CD4-positive, CD25-positive, alpha-beta regulatory T cell (primary cell): ENCODE results near the gene SHF. TPM values are rescaled to one million over a fixed set of nuclear protein-coding genes. Genes with fewer than 3 reads are reported as not detected.
"Not testable (repeated sequence)": the region's sequence is repeated elsewhere in the genome, so short reads cannot be mapped to it uniquely, and the experiment has no call there.

Source experiments
- ATAC-seq, 2 donors: fragments of 150-1000 bp; cut with Tn5 transposase; one replicate each; pipeline ENCODE4 v1.10.0; 2021; ENCODE audit warnings: low read depth in 2 of 2, moderate number of reproducible peaks in 2 of 2, moderate library complexity in 1 of 2
- DNase-seq, 3 donors: peaks; one replicate each; pipeline versions ENCODE4 v3.0.0 to v3.0.0-alpha.2; 2012 to 2022; ENCODE audit warnings: mixed read lengths in 1 of 3
- H3K27ac ChIP-seq: one replicate; pipeline ENCODE4 v1.7.0; 2013; ENCODE audit warnings: mild to moderate bottlenecking, low read length; ENCODE audit not compliant: insufficient read depth, poor library complexity, severe bottlenecking
- H3K27me3 ChIP-seq: one replicate; pipeline ENCODE4 v1.7.0; 2013; ENCODE audit warnings: low read length; ENCODE audit not compliant: control insufficient read depth, insufficient read depth
- H3K36me3 ChIP-seq: one replicate; pipeline ENCODE4 v1.7.0; 2013; ENCODE audit warnings: mild to moderate bottlenecking, low read length, moderate library complexity; ENCODE audit not compliant: control insufficient read depth, insufficient read depth
- H3K4me1 ChIP-seq: 2 replicates; pipeline ENCODE4 v1.7.0; 2013; ENCODE audit warnings: mild to moderate bottlenecking, low read length; ENCODE audit not compliant: insufficient read depth, control insufficient read depth, poor library complexity, severe bottlenecking
- H3K4me3 ChIP-seq: one replicate; pipeline ENCODE4 v1.7.0; 2013; ENCODE audit warnings: low read depth, mild to moderate bottlenecking, low read length, moderate library complexity
- H3K9me3 ChIP-seq, 2 experiments: 1 replicate in 1 of 2; 2 replicates in 1 of 2; pipeline ENCODE4 v1.7.0; 2013; ENCODE audit warnings: low read length in 2 of 2, mild to moderate bottlenecking in 1 of 2, moderate library complexity in 1 of 2; ENCODE audit not compliant: control insufficient read depth in 2 of 2
- H3K27ac Mint-ChIP-seq, 3 donors: one replicate each; pipeline ENCODE4 v1.8.0; 2020 to 2022; ENCODE audit warnings: mild to moderate bottlenecking in 3 of 3, mixed read lengths in 3 of 3, moderate library complexity in 2 of 3
- H3K27me3 Mint-ChIP-seq: one replicate; pipeline ENCODE4 v1.8.0; 2022; ENCODE audit warnings: mild to moderate bottlenecking, mixed read lengths
- H3K36me3 Mint-ChIP-seq: one replicate; pipeline ENCODE4 v1.8.0; 2020; ENCODE audit warnings: mixed read lengths
- H3K4me1 Mint-ChIP-seq, 4 donors: one replicate each; pipeline ENCODE4 v1.8.0; 2020 to 2022; ENCODE audit warnings: mixed read lengths in 4 of 4, mild to moderate bottlenecking in 1 of 4
- H3K4me3 Mint-ChIP-seq, 4 donors: one replicate each; pipeline ENCODE4 v1.8.0; 2020 to 2022; ENCODE audit warnings: mild to moderate bottlenecking in 4 of 4, mixed read lengths in 4 of 4, moderate library complexity in 3 of 4
- H3K9me3 Mint-ChIP-seq, 7 donors: one replicate each; pipeline ENCODE4 v1.8.0; 2020 to 2022; ENCODE audit warnings: mixed read lengths in 7 of 7, mild to moderate bottlenecking in 3 of 7, moderate library complexity in 2 of 7
- polyA plus RNA-seq, 4 donors: library from polyadenylated mRNA; unstranded; fragments of 300-500 nt; fragmentation: Illumina TruSeq; gene quantifications; one replicate each; pipeline ENCODE4 v1.2.3, GENCODE V29; 2021
- total RNA-seq: library from RNA; stranded (reverse); gene quantifications from one replicate; pipeline ENCODE4 v1.2.3, GENCODE V29; 2022

The SHF gene, protein sequence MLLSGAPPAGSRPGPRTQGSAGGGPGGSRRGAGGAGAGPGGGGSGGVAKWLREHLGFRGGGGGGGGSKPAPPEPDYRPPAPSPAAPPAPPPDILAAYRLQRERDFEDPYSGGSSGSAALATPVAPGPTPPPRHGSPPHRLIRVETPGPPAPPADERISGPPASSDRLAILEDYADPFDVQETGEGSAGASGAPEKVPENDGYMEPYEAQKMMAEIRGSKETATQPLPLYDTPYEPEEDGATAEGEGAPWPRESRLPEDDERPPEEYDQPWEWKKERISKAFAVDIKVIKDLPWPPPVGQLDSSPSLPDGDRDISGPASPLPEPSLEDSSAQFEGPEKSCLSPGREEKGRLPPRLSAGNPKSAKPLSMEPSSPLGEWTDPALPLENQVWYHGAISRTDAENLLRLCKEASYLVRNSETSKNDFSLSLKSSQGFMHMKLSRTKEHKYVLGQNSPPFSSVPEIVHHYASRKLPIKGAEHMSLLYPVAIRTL
- 3.3 TPM for total RNA-seq
- polyA plus RNA-seq: 1 to 10 TPM in 2 of 4 donors, under 1 TPM in 2; 0.87 to 2.2 (median 1.3) TPM

DNA sequence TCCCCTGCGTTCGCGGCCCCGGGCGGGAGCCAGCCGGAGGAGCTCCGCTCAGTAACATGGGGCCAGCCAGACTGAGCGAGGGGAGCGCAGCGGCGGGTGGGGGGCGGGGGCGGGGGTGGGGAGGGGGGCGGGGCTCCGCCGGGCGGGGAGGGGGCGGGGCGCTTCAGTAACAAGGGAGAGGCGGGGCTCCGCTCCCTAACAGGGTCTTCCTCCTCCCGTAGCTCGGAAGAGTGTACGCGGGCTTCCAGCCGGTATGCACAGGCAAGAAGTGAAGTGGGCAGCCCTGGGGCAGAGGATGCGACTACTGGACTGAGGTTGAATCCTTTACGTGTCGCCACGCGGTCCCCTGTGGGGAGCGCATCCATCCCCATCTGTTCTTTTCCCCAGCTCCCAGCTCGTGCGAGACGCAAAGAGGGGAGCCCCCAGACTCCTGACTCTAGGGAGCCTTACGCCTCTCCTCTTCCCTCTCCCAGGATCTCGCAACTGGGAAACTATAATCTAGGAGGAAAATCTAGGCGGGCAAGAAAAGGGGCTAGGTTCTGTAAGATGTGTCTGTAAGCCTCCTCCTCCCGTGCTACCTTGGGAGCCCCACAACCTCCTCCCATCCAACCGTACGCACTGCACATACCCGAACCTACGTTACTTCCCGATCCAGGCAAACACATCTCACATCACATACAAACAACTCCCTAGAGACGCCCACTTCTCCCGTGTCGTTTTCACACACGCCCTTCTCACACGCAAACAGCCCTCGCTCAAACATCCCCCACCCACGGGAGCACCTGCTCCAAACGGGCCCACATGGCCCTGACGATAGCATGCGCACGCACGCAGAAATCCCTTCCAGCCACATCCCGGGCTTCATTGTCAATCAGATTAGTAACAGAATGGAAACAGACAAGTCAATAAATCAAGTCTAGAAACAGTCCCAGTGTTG, at the start of gene SHF:
SHF (minus strand) TSS at position 73 of the 937 bp plus-strand sequence; CDS start at position 58, 15 bp downstream.
- H3K27me3 ChIP-seq: peaks cover 4% of the 10 kb centered on the region
- H3K4me3 ChIP-seq: peak within 1 kb of the TSS; percentile 74
- H3K36me3 ChIP-seq: no peaks in the 10 kb centered on the region
- H3K27me3 Mint-ChIP-seq: peaks cover 39% of the 10 kb centered on the region
- peaks cover 0 to 1% (median 0%) of the 10 kb centered on the region in 7 donors for H3K9me3 Mint-ChIP-seq
- no peaks in the 10 kb centered on the region for H3K9me3 ChIP-seq
- ATAC-seq (peak; percentile 59 to 62), DNase-seq (peak; percentile 44 to 56 (median 46))
- H3K4me1 ChIP-seq: peaks cover 13% of the 10 kb centered on the region
- H3K4me3 Mint-ChIP-seq: peak within 1 kb of the TSS; percentile 85 to 92 (median 92)
- H3K27ac ChIP-seq: peak within 1 kb of the TSS; percentile 68
- H3K4me1 Mint-ChIP-seq: peaks cover 0 to 18% (median 9%) of the 10 kb centered on the region in 4 donors
- no peaks in the 10 kb centered on the region for H3K36me3 Mint-ChIP-seq
- peak within 1 kb of the TSS; percentile 53 to 90 (median 64) for H3K27ac Mint-ChIP-seq

DNA sequence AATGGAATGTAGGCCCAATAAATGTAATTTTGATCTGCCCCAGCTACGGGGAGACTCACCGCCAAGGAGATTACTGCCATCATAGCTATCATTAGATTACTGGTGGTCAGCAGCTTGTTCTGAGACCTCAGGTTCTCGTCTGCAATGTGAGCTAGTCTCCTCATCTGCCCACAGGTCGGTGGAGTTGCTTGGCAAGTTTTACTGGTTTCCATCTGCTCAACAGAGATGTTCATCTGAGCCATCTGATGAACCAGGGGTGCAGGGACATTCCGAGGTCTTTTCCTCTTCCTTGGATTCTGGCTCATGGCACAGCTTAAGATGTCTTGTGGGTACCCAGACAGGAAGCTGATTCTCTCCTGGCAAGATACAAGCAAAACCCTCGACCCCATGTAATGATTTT, 49.0 kb upstream of the SHF start:
- H3K27ac Mint-ChIP-seq, H3K27ac ChIP-seq, H3K4me3 ChIP-seq, DNase-seq, H3K27me3 Mint-ChIP-seq, H3K27me3 ChIP-seq, ATAC-seq, H3K4me1 ChIP-seq, H3K4me3 Mint-ChIP-seq, H3K36me3 Mint-ChIP-seq, H3K36me3 ChIP-seq, H3K4me1 Mint-ChIP-seq: not testable (repeated sequence)
- H3K9me3 Mint-ChIP-seq: peaks cover 0 to 80% (median 18%) of the 10 kb centered on the region in 7 donors
- peaks cover 45 to 64% of the 10 kb centered on the region in 2 experiments for H3K9me3 ChIP-seq

DNA sequence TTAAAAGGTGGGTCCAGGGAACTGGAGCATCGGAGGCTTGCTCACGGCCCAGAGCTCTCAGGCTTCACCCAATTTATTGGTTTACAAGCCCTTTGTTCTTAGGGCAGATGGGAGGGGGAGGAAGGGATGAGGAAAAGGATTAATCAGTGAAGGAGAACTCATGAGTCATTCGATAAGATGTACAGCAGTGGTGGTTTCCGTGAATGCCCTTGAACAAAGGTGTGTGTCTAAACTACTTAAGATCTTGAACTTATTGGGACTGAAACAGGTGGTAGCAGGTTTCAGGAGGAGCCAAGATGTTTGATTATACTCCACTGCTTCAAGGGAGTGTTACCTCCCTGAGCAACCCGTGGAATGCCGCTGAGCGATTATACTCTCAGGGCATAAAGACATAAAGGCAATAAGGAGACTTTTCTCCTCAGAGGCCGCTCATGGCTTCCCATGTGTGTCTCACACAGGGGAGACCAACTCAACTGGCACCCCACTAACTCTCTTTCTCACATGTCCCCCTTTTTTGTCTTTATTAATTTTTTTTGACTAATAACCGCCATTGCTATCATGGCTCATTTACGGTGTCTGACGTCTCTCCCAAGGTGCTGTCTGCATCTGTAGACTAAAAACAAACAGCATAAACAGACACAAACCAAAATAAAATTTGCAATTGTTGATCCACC, 46.9 kb upstream of the SHF start:
- H3K27me3 Mint-ChIP-seq: no peaks in the 10 kb centered on the region
- no peak for ATAC-seq
- H3K9me3 Mint-ChIP-seq: peaks cover 0 to 61% (median 20%) of the 10 kb centered on the region in 7 donors

DNA sequence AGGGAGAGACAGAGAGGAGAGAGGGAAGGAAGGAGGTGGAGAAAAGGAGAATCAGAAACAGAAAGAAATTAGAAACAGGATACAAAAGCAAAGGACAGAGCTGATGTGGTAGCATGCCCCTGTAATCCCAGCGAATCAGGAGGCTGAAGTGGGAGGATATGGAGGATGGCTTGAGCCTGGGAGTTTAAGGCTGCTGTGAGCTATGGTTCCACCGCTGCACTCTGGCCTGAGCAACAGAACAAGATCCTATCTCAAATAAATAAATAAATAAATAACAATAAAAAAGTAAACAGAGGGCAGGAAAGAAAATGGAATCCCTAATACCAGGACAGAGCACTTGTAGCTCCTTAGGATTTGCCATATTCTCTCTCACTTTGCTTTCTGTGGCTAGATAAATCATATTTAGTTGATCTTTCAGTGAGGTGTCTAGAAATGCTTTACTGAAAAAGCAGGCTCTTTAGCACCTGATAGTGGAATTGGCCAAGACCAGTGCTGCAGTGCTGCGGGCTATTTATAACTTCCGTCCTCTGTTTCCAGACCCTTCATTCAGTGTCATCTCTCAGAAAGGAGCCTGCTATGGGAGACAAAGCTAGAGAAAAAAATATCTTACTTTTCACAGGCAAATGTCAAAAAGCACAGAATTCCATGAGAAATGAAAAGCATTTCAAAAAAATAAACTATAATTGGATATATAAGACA, 44.2 kb upstream of the SHF start:
- no peaks in the 10 kb centered on the region for H3K36me3 ChIP-seq
- Mint-ChIP-seq H3K36me3 (peaks cover 3% of the 10 kb centered on the region), H3K27ac (peak overlapping the region in 1 of 3 donors; percentile 43), H3K4me1 (no peaks in the 10 kb centered on the region), H3K9me3 (peaks cover 0 to 40% (median 15%) of the 10 kb centered on the region in 7 donors), H3K4me3 (no peak overlapping the region), H3K27me3 (no peaks in the 10 kb centered on the region)
- no peak for DNase-seq
- H3K4me3 ChIP-seq: no peak overlapping the region
- no peak overlapping the region for H3K27ac ChIP-seq
- H3K9me3 ChIP-seq: peaks cover 15 to 32% of the 10 kb centered on the region in 2 experiments
- H3K4me1 ChIP-seq: no peaks in the 10 kb centered on the region
- no peak for ATAC-seq
- H3K27me3 ChIP-seq: peaks cover 3% of the 10 kb centered on the region

More for the DNA sequence above, 46.9 kb upstream of the SHF start:
- Histone ChIP-seq H3K4me1 (no peaks in the 10 kb centered on the region), H3K36me3 (no peaks in the 10 kb centered on the region), H3K27ac (no peak overlapping the region), H3K27me3 (peaks cover 3% of the 10 kb centered on the region), H3K4me3 (no peak overlapping the region), H3K9me3 (peaks cover 28 to 43% of the 10 kb centered on the region in 2 experiments)
- Mint-ChIP-seq H3K27ac (no peak overlapping the region), H3K36me3 (peaks cover 5% of the 10 kb centered on the region), H3K4me1 (no peaks in the 10 kb centered on the region), H3K4me3 (no peak overlapping the region)
- DNase-seq: no peak

DNA sequence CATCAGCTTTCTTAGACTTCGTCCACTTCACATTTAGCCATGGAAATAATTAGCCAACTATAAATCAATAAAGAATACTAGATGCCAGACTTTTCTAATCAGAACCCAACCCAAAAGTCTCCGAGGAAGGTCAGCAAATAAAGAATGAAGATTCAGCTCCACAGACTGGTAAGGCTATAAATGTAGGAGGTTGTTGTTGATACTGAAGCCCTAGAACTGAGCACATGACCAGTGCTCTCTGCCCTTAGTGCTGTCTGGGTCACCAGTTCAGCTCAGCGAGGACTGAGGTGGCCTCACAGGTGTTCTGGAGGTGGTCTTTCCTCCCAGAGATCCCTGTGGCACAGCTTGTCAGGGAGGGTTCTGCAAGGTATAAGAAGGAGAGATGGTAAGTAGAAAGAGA, 43.4 kb upstream of the SHF start:
- H3K4me3 Mint-ChIP-seq: no peak overlapping the region
- Histone ChIP-seq H3K36me3 (no peaks in the 10 kb centered on the region), H3K9me3 (peaks cover 15 to 27% of the 10 kb centered on the region in 2 experiments), H3K27ac (no peak overlapping the region), H3K4me3 (no peak overlapping the region), H3K4me1 (no peaks in the 10 kb centered on the region), H3K27me3 (peaks cover 3% of the 10 kb centered on the region)
- DNase-seq: no peak
- peaks cover 0 to 32% (median 8%) of the 10 kb centered on the region in 7 donors for H3K9me3 Mint-ChIP-seq
- H3K27ac Mint-ChIP-seq: no peak overlapping the region
- no peaks in the 10 kb centered on the region for H3K36me3 Mint-ChIP-seq
- H3K4me1 Mint-ChIP-seq: no peaks in the 10 kb centered on the region
- no peak for ATAC-seq
- peaks cover 6% of the 10 kb centered on the region for H3K27me3 Mint-ChIP-seq

DNA sequence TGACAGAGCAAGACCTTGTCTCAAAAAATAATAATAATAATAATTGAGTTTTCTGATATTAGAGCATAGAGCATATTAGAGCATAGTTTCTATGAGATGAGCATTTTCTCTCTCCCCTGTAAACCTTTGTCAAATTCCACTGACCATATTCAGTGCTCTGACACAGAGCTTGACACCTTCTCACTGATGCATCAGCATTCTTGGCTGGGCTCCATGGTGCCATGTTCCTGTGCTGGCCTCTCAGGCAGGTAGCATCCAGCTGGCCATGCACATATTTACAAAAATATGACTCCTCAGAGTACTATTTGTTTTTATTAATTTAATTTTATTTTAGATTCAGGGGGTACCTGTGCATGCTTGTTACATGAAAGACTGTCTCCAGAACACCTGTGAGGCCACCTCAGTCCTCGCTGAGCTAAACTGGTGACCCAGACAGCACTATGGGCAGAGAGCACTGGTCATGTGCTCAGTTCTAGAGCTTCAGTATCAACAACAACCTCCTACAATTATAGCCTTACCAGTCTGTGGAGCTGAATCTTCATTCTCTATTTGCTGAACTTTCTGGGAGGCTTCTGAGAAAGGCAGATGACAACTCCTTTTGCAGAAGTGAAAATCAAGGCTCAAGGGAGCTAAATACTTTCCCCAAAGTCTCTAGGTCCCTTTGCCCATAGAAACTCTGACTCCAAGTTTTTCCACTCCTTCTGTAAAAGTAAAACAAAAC, 42.6 kb upstream of the SHF start:
- no peaks in the 10 kb centered on the region for H3K36me3 Mint-ChIP-seq
- Histone ChIP-seq H3K9me3 (peaks cover 15 to 20% of the 10 kb centered on the region in 2 experiments), H3K4me1 (no peaks in the 10 kb centered on the region), H3K27me3 (peaks cover 3% of the 10 kb centered on the region), H3K4me3 (no peak overlapping the region), H3K27ac (no peak overlapping the region), H3K36me3 (no peaks in the 10 kb centered on the region)
- H3K27me3 Mint-ChIP-seq: peaks cover 9% of the 10 kb centered on the region
- DNase-seq (no peak), ATAC-seq (no peak)
- H3K4me1 Mint-ChIP-seq: no peaks in the 10 kb centered on the region
- H3K4me3 Mint-ChIP-seq: no peak overlapping the region
- no peak overlapping the region for H3K27ac Mint-ChIP-seq
- peaks cover 0 to 24% (median 7%) of the 10 kb centered on the region in 7 donors for H3K9me3 Mint-ChIP-seq
